Measurements from ENCODE around the gene SYNDIG1.
"Not testable (repeated sequence)": the region's sequence is repeated elsewhere in the genome, so short reads cannot be mapped to it uniquely, and the experiment has no call there.

SYNDIG1 gene

DNA sequence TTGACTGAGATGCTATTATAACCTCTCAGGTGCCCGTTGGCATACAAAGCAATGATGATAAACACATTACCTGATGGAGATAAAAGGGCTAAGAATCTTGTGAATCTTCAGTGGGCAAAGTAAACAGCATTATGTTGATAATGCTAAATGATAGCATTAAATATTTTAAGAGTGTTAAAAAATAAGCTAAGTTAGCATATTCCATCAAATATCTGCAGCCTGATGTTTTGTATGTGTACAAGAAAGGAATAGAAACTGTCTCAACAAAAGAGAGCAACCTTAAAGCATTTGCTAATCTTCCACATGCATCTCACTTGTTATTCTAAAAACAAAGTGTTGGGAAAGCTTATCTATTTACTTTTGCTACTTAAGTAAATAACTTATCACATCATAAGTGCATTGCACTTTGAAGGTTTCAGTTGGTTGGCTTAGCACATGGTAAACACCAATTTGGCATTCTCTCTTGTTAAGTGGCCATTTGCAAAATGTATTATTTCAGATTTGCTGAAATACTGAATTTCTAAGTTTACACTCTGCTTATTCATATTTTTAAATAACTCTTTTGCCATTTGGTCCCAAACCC, 151.6 kb downstream of the SYNDIG1 start:
- DNase-seq (ENCODE audit: insufficient read length, low spot score): no peak
- TF ChIP-seq, protein P1, sequence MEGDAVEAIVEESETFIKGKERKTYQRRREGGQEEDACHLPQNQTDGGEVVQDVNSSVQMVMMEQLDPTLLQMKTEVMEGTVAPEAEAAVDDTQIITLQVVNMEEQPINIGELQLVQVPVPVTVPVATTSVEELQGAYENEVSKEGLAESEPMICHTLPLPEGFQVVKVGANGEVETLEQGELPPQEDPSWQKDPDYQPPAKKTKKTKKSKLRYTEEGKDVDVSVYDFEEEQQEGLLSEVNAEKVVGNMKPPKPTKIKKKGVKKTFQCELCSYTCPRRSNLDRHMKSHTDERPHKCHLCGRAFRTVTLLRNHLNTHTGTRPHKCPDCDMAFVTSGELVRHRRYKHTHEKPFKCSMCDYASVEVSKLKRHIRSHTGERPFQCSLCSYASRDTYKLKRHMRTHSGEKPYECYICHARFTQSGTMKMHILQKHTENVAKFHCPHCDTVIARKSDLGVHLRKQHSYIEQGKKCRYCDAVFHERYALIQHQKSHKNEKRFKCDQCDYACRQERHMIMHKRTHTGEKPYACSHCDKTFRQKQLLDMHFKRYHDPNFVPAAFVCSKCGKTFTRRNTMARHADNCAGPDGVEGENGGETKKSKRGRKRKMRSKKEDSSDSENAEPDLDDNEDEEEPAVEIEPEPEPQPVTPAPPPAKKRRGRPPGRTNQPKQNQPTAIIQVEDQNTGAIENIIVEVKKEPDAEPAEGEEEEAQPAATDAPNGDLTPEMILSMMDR (IDR thresholded peaks at IDR 0.05; ENCODE audit: insufficient read depth, missing control alignments): no peak
- no peak for FAIRE-seq

DNA sequence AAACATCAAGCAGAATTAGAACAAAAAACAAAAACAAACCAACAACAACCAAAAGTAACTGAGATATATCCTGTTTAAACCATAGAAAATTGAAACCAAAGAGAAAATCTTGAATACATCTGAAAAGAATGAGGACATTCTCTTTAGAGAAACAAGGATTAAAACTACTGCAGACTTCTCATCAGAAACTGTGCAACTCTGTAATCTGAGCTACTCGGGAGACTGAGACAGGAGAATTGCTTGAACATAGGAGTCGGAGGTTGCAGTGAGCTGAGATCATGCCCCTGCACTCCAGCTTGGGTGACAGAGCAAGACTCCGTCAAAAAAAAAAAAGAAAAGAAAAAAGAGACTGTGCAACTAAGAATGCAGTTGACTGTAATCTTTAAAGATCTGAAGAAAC, 153.4 kb downstream of the SYNDIG1 start:
- TF ChIP-seq, protein P1 (IDR thresholded peaks at IDR 0.05; ENCODE audit: insufficient read depth, missing control alignments): no peak
- FAIRE-seq (no peak), DNase-seq (ENCODE audit: insufficient read length, low spot score) (no peak)

DNA sequence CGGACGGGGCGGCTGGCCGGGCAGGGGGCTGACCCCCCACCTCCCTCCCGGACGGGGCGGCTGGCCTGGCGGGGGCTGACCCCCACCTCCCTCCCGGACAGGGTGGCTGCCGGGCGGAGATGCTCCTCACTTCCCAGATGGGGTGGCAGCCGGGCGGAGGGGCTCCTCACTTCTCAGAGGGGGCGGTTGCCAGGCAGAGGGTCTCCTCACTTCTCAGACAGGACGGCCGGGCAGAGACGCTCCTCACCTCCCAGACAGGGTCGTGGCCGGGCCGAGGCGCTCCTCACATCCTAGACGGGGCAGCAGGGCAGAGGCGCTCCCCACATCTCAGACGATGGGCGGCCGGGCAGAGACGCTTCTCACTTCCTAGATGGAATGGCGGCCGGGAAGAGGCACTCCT, 156.7 kb downstream of the SYNDIG1 start:
- DNase-seq (ENCODE audit: insufficient read length, low spot score); FAIRE-seq: not testable (repeated sequence)

DNA sequence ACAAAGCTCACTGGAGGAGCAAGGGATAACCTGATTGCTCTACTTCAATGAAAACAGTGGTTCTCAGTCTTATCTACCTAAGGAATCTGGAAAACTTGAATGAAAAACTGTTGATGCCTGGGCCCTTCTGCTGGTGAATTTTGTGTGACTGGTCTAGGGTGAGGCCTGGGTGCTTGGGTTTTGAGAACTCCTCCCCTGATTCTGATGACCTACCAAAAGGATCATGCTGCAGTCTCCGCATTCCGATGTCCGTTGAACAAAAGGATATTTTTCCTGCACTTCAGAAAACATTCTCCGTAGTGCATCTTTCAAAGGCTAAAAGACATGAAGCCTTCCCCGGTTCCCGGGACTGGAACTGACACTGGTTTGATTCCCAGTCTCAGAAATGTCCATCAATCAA, 157.9 kb downstream of the SYNDIG1 start:
- TF ChIP-seq, protein P1 (IDR thresholded peaks at IDR 0.05; ENCODE audit: insufficient read depth, missing control alignments): no peak
- FAIRE-seq (no peak), DNase-seq (ENCODE audit: insufficient read length, low spot score) (no peak)

DNA sequence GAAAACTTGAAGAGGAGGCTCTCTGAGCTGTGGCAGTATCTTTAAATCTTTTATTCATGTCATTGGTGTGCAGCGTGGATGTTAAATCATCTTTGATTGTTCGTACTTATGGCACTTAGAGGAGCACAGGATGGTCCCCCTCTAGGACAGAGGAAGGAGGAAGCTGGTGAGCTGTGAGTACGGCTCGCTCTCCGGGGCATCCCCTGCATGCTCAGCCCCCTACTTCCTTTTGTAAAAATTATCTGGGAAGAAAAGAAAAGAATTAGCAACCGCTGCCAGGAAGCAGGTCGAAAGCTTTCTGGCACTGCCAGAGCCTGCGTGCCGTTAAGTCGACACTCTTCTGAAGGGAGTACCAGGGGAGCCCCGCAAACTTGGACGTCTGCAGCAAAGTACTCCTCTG, 158.5 kb downstream of the SYNDIG1 start:
- DNase-seq (ENCODE audit: insufficient read length, low spot score): no peak
- TF ChIP-seq, protein P1 (IDR thresholded peaks at IDR 0.05; ENCODE audit: insufficient read depth, missing control alignments): no peak
- no peak for FAIRE-seq

DNA sequence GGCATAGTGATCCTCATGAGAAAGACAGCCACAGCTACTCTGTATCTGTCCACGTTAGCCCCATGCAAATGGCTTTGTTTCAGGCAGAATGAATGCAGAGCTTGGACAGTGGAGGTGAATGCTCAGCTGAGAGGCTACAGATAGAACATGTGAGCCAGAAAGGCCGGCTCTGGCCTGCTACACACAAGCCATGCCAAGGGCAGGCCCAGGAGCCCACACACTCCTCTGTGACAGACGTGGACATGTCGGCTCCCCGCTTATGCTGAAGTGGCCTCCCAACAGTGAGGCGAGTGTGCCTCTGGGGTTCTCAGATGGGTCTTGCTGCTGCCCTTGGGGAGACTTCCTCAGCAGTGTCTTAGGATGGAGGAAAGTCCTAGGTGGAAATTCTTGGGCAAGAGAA, 159.6 kb downstream of the SYNDIG1 start:
- FAIRE-seq: no peak
- TF ChIP-seq, protein P1 (IDR thresholded peaks at IDR 0.05; ENCODE audit: insufficient read depth, missing control alignments): no peak
- no peak for DNase-seq (ENCODE audit: insufficient read length, low spot score)

DNA sequence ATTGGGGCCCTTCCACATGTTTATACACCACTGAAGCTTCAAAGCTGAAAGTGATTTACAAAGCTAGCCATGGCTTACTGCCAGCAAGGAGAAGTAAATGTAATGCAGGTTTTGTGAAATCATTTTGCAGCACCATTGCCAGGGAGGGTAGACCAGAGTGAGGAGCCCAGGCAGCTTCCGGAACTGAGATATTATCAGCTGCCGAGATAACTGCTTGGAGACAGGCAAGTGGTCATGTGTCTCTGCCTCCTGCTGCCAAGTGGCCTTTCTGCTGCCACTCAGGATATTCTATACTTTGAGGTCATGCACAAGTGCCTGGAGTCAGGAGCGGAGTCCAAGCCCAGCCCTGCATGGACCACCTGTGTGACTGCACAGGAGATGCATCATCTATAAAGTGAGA, 160.2 kb downstream of the SYNDIG1 start:
- TF ChIP-seq, protein P1 (IDR thresholded peaks at IDR 0.05; ENCODE audit: insufficient read depth, missing control alignments): no peak
- DNase-seq (ENCODE audit: insufficient read length, low spot score) (no peak), FAIRE-seq (no peak)

Measured in D721Med (cell line).